Subcutaneous adipose tissue (tissue), 4 donors: Measurements from ENCODE around the gene CCDC28B. TPM values are rescaled to one million over a fixed set of nuclear protein-coding genes. Genes with fewer than 3 reads are reported as not detected.

Source experiments
- total RNA-seq, 4 donors: library from RNA; depleted of rRNA; stranded (reverse); fragments of >200 nt; gene quantifications; one replicate each; pipeline ENCODE4 v1.1.0, GENCODE V29; 2016
- TF ChIP-seq, protein P1 (sequence below): fragments of 450-650 bp; IDR thresholded peaks from one replicate; pipeline ENCODE4 v1.5.1; 2016; ENCODE audit warnings: low read depth, mild to moderate bottlenecking, control low read depth, antibody characterized with exemption, moderate library complexity

Gene CCDC28B
- total RNA-seq, 4 donors from 2014 or later = 0.75 to 2.7 (median 2.2) TPM; not detected in 1

DNA sequence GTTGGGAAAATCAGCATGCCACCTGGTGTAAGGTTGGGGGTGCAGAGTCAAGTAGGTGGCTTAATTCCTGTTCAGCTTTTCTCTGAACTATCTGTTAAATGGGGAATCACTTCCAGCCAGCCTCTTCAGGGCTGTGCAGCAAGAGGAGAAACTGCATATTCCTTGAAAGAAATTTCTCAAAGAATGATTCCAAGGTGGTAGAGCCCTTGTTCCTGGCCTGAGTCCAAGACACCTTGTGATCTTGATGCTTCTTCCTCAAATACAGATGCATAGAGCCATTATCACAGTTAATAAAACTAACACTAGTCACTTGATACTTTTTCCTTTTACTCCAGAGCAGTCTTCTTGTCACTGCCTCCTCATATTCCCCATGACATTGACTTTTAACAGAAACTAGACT, 15.7 kb upstream of the CCDC28B start:
- TF ChIP-seq, protein P1, sequence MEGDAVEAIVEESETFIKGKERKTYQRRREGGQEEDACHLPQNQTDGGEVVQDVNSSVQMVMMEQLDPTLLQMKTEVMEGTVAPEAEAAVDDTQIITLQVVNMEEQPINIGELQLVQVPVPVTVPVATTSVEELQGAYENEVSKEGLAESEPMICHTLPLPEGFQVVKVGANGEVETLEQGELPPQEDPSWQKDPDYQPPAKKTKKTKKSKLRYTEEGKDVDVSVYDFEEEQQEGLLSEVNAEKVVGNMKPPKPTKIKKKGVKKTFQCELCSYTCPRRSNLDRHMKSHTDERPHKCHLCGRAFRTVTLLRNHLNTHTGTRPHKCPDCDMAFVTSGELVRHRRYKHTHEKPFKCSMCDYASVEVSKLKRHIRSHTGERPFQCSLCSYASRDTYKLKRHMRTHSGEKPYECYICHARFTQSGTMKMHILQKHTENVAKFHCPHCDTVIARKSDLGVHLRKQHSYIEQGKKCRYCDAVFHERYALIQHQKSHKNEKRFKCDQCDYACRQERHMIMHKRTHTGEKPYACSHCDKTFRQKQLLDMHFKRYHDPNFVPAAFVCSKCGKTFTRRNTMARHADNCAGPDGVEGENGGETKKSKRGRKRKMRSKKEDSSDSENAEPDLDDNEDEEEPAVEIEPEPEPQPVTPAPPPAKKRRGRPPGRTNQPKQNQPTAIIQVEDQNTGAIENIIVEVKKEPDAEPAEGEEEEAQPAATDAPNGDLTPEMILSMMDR = no peak

GRCh38 chr1:32186077-32186476, 14.3 kb upstream of the CCDC28B start:
- TF ChIP-seq, protein P1 = no peak

GRCh38 chr1:32186491-32186890, 13.9 kb upstream of the CCDC28B start:
- TF ChIP-seq, protein P1 = no peak

DNA sequence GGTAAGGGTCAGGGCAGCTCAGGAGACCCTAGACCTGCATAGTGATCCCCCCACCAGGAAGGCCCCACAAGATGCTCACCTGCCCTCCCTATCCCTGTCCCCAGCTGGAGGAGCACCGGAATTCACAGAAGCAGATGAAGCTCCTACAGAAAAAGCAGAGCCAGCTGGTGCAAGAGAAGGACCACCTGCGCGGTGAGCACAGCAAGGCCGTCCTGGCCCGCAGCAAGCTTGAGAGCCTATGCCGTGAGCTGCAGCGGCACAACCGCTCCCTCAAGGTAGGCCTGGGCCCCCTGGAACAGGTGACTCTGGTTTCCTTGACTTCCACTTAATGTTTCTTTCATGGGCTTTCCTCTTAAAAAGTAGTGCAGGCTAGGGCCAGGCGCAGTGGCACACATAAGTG, 12.5 kb upstream of the CCDC28B start:
- TF ChIP-seq, protein P1 = no peak

DNA sequence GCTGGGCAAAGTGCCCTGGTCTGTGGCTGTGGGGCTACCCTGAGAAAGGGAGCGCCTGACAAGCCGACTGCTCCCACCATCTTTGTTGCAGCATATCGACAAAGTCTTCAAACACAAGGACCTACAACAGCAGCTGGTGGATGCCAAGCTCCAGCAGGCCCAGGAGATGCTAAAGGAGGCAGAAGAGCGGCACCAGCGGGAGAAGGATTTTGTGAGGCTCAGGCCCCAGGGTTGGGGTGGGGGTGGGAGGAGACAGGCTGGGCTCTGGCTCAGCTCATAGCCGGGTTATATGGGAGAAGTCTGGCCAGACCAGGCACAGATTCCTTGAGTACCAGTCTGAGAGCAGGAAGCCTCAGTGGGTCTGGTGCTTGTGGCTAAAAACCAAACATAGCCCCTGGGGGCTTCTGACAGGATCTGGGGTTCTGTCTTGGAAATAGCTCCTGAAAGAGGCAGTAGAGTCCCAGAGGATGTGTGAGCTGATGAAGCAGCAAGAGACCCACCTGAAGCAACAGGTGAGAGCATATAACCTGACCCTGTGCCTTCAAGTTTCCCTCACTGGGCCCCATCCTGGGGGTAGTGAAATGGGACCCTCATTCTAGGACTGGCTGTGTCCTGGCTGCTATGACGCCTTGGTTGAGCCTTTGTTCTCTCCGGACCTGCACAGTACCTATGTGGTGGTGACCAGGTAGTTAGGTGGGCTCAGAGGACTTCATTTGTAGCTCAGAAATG, 8.0 kb upstream of the CCDC28B start:
- TF ChIP-seq, protein P1 = no peak

DNA sequence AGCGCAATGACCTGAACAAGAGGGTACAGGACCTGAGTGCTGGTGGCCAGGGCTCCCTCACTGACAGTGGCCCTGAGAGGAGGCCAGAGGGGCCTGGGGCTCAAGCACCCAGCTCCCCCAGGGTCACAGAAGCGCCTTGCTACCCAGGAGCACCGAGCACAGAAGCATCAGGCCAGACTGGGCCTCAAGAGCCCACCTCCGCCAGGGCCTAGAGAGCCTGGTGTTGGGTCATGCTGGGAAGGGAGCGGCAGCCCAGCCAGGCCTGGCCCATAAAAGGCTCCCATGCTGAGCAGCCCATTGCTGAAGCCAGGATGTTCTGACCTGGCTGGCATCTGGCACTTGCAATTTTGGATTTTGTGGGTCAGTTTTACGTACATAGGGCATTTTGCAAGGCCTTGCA, 5.4 kb upstream of the CCDC28B start:
- TF ChIP-seq, protein P1 = no peak

- TF ChIP-seq, protein P1 = no peak
Observed at GRCh38 chr1:32195531-32195930, 4.9 kb upstream of the CCDC28B start.
